GM12891 (cell line): ENCODE measurements around the gene YWHAG.

Experiments
- PAX5 ChIP-seq: IDR thresholded peaks from 2 replicates; pipeline ENCODE4 v1.6.1; 2011; ENCODE audit warnings: low read length, moderate library complexity, mild to moderate bottlenecking; ENCODE audit not compliant: insufficient read depth, severe bottlenecking
- POLR2A ChIP-seq: IDR thresholded peaks from 2 replicates; pipeline ENCODE4 v1.6.1; 2011; ENCODE audit warnings: low read depth, low read length, control low read depth
- POLR2AphosphoS5 ChIP-seq: IDR thresholded peaks from 2 replicates; pipeline ENCODE4 v1.6.1; 2011; ENCODE audit warnings: low read depth, low read length, control low read depth
- POU2F2 ChIP-seq: IDR thresholded peaks from 2 replicates; pipeline ENCODE4 v1.6.1; 2011; ENCODE audit warnings: low read depth, mild to moderate bottlenecking, control low read depth, low read length, moderate library complexity
- SPI1 ChIP-seq: IDR thresholded peaks from 2 replicates; pipeline ENCODE4 v1.6.1; 2011; ENCODE audit warnings: low read depth, low read length, control low read depth
- TAF1 ChIP-seq: IDR thresholded peaks from 2 replicates; pipeline ENCODE4 v1.6.1; 2011; ENCODE audit warnings: low read depth, low read length, control low read depth

GRCh38 chr7:76330673-76331072 lies 28.1 kb downstream of the YWHAG start:
- TF ChIP-seq POLR2AphosphoS5 (no peak), POLR2A (no peak), TAF1 (no peak), SPI1 (no peak), PAX5 (no peak), POU2F2 (no peak)
